HG02763 (cell line): Measurements from ENCODE around the gene PEX1.
"Not testable (repeated sequence)": the region's sequence is repeated elsewhere in the genome, so short reads cannot be mapped to it uniquely, and the experiment has no call there.

ENCODE experiments used
- ATAC-seq: cut with Tn5 transposase; IDR thresholded peaks from one replicate; pipeline ENCODE4 v1.9.1; 2021; ENCODE audit warnings: mild to moderate bottlenecking, moderate library complexity; ENCODE audit not compliant: unreplicated experiment

The PEX1 gene

GRCh38 chr7:92528188-92528957 lies at the start of gene PEX1, which contains the start of gene RBM48:
PEX1 (minus strand) TSS chr7:92528520; CDS start chr7:92528435, 85 bp downstream.
RBM48 (plus strand) TSS chr7:92528795; CDS start chr7:92528814, 19 bp downstream.
- peak; percentile 96 for ATAC-seq

- ATAC-seq = no peak
Measured at GRCh38 chr7:92576296-92576695, 48.0 kb upstream of the PEX1 start.

- ATAC-seq = no peak
Measured at GRCh38 chr7:92569137-92569536, 40.8 kb upstream of the PEX1 start.

GRCh38 chr7:92567460-92567859 lies 39.1 kb upstream of the PEX1 start:
- ATAC-seq = no peak

DNA sequence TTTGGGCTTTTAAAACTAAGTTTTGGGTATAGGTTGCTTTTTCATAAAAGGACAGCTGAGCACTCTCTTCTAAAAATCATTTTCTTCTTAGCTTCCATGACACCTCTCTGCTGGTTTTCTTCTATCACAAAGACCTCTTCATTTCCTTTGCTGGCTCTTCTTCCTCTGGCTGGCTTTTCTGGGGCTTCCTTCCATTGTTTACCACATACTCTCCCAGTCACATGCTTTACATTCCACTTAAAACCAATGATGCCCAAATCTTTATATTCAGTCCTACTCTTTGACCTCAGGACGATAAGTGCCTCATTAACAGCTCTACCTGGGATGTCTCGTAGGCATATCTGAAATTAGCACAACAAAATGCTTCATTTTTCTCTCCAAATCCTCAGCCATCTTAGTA lies 35.0 kb upstream of the PEX1 start:
- no peak for ATAC-seq

DNA sequence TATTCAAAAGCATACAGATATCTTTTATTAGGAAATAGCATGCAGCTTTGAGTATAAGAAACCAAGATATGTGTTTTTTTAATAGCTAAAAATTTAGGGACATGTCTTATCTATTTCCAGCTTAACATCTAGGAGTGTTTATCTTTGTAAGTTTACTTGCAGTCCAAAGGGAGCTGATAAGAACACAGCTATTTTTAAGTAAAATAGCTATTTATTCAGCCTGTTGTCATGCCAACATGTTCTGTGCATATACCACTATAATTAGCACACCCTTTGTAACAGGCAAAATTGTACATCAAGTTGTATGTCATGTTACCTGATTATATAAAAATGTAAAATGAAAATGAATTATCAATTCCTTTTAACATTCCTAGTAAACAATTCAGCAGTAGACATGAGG lies 32.3 kb upstream of the PEX1 start:
- ATAC-seq = no peak

DNA sequence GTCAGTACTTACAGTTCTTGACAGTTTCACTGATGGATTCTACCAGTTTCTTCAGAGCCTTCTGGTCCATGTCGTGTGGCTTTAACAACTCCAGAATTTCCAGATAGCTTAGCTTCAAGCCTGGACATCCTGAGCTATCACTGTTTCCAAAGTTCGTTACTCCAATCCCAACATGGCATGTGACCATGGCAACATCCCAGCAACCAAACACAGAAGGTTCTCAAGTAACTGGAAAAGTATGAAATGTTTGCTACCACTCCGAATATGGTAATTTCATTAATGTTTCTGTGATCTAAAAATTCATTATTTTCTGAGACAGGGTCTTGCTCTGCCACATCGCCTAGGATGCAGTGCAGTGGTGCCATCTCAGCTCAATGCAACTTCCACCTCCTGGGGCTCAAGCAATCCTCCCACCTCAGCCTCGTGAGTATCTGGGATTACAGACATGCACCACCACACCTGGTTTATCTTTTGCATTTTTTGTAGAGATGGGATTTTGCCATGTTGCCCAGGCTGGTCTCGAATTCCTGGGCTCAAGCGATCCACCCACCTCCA lies 29.6 kb upstream of the PEX1 start:
- ATAC-seq = no peak

- no peak for ATAC-seq
Measured at GRCh38 chr7:92557249-92557648, 28.9 kb upstream of the PEX1 start.

DNA sequence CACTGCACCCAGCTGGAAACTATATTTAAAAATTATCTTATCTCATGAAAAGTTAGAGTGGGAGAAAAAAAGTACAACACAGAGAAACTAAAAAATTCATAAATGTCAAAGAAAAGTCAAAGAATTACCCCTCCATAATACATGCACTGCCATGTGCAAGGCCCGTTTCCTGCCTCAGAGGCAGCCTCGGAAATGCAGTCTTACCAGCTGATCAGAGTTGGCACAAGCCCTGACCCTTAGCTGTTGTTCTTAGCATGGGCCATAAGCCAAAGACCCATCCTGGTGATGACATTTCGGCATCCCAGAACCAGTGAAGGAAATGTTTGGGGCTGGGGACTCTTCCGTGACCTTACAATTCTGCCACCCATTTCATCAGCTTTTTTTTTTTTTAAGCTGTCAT lies 21.9 kb upstream of the PEX1 start:
- ATAC-seq = no peak

- no peak for ATAC-seq
Measured at GRCh38 chr7:92547579-92547978, 19.3 kb upstream of the PEX1 start.

DNA sequence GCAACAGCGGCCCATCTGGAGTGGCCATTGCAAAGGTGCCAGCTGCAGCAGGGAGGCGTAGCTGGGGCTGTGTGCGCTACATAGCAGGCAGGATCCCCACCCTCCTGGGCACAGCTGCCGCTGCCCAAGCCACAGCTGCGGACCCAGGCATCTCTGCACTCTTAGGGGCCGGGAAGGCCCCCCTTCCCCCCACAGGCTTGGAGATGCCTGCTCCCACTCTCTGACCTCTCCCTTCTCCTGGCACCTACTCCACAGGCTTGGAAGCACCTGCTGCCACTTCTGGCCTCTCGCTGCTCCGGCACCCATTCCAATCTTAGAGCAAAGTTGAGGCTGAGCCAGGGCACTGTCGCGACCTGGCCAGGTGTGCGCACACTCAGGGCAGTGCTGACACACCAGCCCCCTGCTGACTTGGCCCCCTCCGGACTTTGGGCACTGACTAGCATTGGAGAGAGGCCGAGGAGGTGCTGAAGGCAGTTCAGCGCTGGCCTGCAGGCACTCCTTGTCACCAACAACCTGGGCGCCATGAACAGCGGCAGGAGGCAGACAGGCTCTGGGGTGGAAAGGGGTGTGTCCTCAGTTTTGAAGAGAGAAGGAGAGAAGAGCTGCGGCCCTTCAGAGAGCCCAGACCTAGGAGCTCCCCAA lies 18.7 kb upstream of the PEX1 start:
- no peak for ATAC-seq

- not testable (repeated sequence) for ATAC-seq
Measured at GRCh38 chr7:92545116-92545515, 16.8 kb upstream of the PEX1 start.

GRCh38 chr7:92543542-92543941 lies 15.2 kb upstream of the PEX1 start:
- not testable (repeated sequence) for ATAC-seq

DNA sequence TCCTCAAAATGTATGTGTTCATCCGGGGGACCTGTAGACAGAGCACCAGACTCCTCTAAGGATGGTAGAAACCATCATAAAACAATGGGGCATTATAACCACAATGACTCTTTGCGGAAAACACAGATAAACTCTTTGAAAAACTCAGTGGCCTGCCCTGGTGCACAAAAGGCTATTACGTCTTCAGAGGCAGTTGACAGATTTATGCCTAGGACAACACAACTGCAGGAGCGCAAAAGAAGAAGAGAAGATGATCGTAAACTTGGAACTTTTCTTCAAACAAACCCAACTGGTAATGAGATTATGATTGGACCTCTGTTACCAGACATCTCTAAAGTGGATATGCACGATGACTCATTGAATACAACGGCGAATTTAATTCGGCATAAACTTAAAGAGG lies 6.3 kb upstream of the PEX1 start:
- ATAC-seq = no peak

DNA sequence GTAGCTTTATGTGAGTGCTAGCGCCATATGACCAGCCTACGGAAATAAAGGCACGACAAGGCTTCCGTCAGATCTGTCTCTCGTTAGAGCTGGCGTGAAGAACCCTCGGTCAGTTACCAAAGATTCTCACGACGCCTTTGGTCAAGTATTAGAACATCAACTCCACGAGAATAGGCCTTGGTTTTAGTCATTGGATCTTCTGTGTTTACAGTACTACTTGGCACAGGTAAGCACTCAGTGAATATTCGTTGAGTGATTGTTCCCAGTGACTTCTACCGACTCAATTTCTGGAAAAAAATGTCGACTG lies 591 bp upstream of the PEX1 start:
- ATAC-seq = no peak

- peak; percentile 23 for ATAC-seq
Measured at GRCh38 chr7:92527300-92528187, 776 bp downstream of the PEX1 start.

GRCh38 chr7:92523110-92523509 lies 5.2 kb downstream of the PEX1 start:
- no peak for ATAC-seq

- ATAC-seq = no peak
Measured at GRCh38 chr7:92520024-92520423, 8.3 kb downstream of the PEX1 start.

- no peak for ATAC-seq
Measured at GRCh38 chr7:92517631-92518030, 10.7 kb downstream of the PEX1 start.

- no peak for ATAC-seq
Measured at GRCh38 chr7:92513167-92513902, 15.0 kb downstream of the PEX1 start.

DNA sequence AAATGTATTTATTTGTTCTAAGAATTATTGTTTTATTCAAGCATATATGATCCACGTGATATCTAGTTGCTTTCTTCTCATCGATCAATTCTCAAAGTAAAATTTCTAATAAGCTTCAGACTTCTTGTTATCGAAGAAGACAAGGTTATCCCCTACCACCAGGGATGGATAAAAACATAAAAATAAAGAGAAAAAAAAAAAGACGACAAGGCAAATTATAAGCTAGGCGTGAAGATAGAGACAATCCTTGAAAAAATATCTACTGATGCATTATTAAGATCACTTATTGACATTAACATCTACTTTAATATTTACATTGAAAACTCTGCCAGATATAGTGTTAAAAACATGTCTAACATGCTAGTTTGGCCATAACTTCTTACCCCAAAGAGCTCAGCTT lies 19.4 kb downstream of the PEX1 start:
- no peak for ATAC-seq
